HG03103 (cell line): Measurements from ENCODE around the gene RNF213.
"Not testable (repeated sequence)": the region's sequence is repeated elsewhere in the genome, so short reads cannot be mapped to it uniquely, and the experiment has no call there.

Experiments
- ATAC-seq: cut with Tn5 transposase; IDR thresholded peaks from one replicate; pipeline ENCODE4 v1.9.1; 2021; ENCODE audit warnings: low read depth; ENCODE audit not compliant: unreplicated experiment

The RNF213 gene

GRCh38 chr17:80267391-80267790 lies 6.7 kb downstream of the RNF213 start:
- no peak for ATAC-seq

DNA sequence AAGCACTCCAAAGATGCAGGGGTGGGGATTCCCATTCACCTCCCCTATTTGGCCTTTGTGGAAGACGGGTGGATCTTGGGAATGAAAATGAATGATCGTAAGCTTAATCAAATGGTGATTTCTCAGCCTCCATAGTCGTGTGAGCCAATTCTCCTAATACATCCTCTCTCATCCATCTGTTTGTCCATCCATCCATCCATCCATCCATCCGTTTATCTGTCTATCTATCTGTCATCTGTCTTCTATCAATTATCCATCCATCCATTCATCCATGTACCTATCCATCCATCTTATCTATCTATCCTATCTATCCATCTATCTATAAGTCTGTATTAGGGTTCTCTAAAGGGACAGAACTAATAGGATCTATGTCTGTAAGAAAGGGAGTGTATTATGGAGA lies 7.8 kb downstream of the RNF213 start:
- ATAC-seq: no peak

GRCh38 chr17:80269405-80269807 lies 8.8 kb downstream of the RNF213 start:
- ATAC-seq: no peak

DNA sequence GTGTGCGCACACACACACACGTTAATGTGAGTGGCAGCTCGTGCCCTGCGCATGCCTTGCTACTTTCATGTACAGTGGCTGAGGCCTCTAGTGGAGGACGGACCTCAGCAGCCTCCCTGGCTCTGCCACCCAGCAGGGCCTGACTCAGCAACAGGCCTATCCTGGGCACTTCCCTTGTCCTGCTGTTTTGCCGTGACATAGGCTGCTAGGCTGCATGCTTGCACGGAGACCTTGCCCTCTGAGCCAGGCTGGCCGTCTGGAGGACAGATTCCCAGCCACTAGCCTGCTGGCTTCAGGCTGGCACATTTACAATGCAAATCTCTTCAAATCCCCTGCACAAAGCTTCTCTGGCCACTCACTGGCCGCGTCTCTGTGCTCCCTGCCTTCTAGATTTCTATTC lies 9.5 kb downstream of the RNF213 start:
- ATAC-seq: no peak

DNA sequence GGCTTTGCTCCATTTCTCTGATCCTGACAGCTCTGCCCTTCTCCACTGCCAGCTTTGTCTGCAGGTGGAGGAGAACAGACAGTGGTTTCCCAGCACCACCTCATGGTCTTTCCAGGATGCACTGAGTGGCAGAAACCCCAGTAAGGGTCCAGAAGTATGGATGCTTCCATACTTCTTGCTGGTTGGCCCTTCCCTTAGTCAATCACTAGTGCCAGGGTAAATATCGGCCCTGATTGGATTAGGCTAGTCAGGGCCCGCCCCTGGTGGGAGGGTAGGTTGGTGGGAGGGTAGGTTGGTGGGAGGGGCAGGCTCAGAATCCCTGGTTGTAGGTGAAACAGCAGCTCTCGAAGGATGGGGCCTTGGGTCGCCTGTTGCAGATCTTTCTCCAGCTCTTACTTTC lies 10.2 kb downstream of the RNF213 start:
- ATAC-seq: no peak

DNA sequence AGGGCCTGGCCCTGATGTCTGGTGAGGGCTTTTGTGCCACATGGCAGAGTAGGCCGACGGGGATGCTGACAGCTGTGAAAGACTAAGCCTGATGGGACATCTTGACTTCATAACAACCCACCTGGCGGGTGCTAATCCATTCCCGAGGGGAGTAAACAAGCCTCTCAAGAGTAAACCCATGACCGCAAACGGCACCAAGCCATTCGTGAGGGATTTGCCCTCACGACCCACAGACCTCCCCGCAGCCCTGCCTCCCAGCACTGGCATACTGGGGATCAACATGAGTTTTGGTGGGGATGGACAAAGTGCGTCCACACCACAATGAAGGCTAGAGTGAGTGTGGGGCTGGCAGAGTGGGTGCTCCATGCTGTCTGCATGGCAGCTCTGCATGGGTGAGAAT lies 11.7 kb downstream of the RNF213 start:
- no peak for ATAC-seq

GRCh38 chr17:80274331-80274730 lies 13.7 kb downstream of the RNF213 start:
- ATAC-seq: no peak

GRCh38 chr17:80274871-80275449 lies 14.3 kb downstream of the RNF213 start:
- no peak for ATAC-seq

- not testable (repeated sequence) for ATAC-seq
Observed at GRCh38 chr17:80275857-80276256, 15.2 kb downstream of the RNF213 start.

DNA sequence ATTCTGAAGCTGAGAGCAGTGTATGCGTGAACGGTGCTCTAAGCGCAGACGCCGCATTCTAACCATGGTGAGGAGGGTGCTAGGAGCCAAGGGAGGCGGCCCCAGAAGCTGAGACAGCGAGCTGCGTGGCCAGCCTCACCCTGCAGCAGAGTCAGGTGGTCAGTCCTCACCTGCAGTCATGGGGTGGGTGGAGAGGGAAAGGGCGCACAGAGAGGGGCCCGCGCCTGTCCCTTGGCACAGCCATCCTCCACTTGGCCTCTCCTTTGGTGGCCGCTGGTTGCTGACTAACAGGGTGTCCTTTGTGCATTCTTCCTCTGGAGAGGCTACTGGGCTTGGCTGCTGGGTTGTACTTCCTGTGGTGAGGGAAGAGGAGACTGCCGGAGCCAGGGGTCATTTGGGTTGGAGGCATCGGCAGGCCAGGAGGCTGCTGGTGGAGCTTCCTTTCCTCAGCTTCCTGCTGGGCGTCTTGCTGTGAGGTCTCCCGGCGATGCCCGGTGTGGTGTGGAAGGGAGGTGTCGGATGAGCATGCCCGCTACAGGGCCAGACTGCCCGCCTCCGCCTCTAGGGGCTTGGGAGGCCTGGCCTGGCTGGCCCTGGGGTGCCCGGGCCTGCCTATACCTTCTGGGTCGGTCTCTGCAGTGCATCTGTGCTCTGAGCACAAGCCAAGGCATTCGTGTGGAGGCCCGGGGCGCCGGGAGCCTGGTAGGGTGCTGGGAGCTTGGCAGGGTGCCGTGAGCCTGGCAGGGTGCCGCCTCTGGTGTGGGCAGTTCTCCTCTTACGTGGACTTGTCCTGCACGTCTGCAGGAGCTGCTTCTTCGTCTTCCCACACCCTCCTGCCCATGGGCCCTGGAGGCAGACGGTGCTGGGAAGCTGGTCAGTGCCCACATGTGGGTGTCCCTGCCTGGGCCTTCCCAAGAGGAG lies 17.4 kb downstream of the RNF213 start:
- no peak for ATAC-seq

- no peak for ATAC-seq
Observed at GRCh38 chr17:80279895-80280294, 19.2 kb downstream of the RNF213 start.

- ATAC-seq: no peak
Observed at GRCh38 chr17:80281516-80281915, 20.9 kb downstream of the RNF213 start.

- ATAC-seq: no peak
Observed at GRCh38 chr17:80283116-80283852, 22.6 kb downstream of the RNF213 start.

DNA sequence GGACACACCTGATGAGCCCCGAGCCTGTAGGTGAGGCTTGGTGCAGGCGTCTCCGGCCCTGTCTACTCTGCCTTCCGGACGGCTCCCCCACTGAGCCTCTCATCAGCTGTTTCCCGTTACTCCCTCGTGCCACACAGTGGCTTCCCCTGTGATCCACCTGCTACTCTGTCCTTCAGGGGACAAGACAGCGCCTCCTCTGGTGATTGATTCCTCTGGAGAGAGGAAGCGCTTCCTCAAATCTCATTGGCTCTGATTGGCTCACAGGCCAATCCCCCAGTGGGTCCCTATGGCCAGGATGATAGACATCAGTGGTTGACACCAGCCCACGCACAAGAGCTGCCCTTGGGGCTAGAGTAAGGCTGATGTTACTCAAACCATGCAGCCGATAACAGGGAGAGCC lies 24.0 kb downstream of the RNF213 start:
- ATAC-seq: no peak

- no peak for ATAC-seq
Observed at GRCh38 chr17:80285237-80285920, 24.7 kb downstream of the RNF213 start.

DNA sequence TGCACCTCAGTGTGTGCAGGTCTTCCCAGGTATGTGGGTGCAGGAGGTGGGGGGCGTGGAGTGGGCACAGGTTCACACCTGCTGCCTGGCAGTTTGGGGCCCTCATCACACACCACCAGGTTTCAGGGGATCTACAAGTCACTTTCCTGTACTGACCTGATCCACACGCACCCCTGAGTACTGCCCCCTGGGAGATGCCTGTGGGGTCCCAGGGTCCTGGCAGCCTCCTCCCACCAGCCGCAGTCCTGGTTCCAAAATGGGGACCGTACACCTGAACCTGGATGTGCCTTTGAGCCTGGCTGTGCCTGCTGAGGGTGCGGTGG lies 25.9 kb downstream of the RNF213 start:
- no peak for ATAC-seq

GRCh38 chr17:80287038-80287437 lies 26.4 kb downstream of the RNF213 start:
- ATAC-seq: no peak

DNA sequence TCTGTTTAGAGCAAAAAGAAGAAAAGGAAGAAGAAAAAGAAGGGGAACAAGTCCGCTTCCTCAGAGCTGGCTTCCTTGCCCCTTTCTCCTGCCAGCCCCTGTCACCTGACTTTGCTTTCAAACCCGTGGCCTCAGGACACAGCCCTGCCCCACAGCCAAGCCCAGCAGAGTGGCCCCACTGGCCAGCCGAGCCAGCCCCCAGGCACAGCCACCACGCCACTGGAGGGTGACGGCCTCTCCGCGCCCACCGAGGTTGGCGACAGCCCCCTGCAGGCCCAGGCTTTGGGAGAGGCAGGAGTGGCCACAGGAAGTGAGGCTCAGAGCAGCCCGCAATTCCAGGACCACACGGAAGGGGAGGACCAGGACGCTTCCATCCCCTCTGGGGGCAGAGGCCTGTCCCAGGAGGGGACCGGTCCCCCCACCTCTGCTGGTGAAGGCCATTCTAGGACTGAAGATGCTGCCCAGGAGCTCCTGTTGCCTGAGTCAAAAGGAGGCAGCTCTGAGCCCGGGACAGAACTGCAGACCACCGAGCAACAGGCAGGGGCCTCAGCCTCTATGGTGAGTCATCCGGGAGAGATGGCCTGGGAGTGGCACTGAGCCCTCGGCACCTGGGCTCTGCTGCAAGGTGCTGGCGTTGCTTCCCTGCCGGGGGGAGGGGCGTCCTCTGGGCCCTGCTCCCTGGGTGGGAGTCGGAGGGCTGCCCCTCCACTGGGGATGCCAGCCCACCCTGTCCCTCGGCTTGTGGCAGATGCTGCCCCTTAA lies 27.3 kb downstream of the RNF213 start:
- no peak for ATAC-seq

GRCh38 chr17:80289616-80290015 lies 29.0 kb downstream of the RNF213 start:
- ATAC-seq: no peak

DNA sequence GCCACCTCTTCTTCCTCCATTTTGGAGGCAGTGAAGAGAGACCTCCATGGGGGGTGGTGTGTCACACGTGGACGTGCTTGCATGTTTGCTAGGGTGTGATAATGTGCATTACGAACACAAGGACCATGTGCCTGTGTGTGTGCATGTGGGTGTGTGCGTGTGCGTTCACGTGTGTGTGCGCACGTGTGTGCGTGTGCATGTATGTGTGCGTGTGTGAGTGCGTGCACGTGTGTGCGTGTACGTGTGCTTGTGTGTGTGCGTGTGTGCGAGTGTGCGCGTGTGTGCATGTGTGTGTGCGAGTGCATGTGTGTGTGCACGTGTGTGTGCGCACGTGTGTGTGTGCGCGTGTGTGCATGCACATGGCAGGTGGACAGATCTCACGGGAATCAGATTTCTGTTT lies 29.5 kb downstream of the RNF213 start:
- no peak for ATAC-seq
